ENCODE data around the gene ID3. TPM values are rescaled to one million over a fixed set of nuclear protein-coding genes. Genes with fewer than 3 reads are reported as not detected.
"Not testable (repeated sequence)": the region's sequence is repeated elsewhere in the genome, so short reads cannot be mapped to it uniquely, and the experiment has no call there.

The ID3 gene
- total RNA-seq, 1 donor from 2014 or later = 10.8 TPM

- intact Hi-C loops (cut with micrococcal nuclease) = no loop called here
Measured at GRCh38 chr1:23590058-23590783, 30.9 kb upstream of the ID3 start.

GRCh38 chr1:23589585-23589986 is 30.3 kb upstream of the ID3 start:
- intact Hi-C loops (cut with micrococcal nuclease) = no loop called here

GRCh38 chr1:23588749-23589548 is 29.6 kb upstream of the ID3 start:
- intact Hi-C loops (cut with micrococcal nuclease) = no loop called here

- intact Hi-C loops (cut with micrococcal nuclease) = loop anchor here (1.0 kb wide), 1 partner anchor 8 kb away; no protein-coding TSS in a partner anchor
Measured at GRCh38 chr1:23585321-23586022, 26.2 kb upstream of the ID3 start.

GRCh38 chr1:23583727-23584126 is 24.4 kb upstream of the ID3 start:
- intact Hi-C loops (cut with micrococcal nuclease) = not testable (repeated sequence)

GRCh38 chr1:23582820-23583219 is 23.5 kb upstream of the ID3 start:
- intact Hi-C loops (cut with micrococcal nuclease) = no loop called here

GRCh38 chr1:23581219-23581618 is 21.9 kb upstream of the ID3 start:
- intact Hi-C loops (cut with micrococcal nuclease) = no loop called here

- intact Hi-C loops (cut with micrococcal nuclease) = loop anchor here (2.0 kb wide), 1 partner anchor 34 kb away; no protein-coding TSS in a partner anchor
Measured at GRCh38 chr1:23578997-23579363, 19.7 kb upstream of the ID3 start.

- intact Hi-C loops (cut with micrococcal nuclease) = loop anchor here (2.0 kb wide), 1 partner anchor 34 kb away; no protein-coding TSS in a partner anchor
Measured at GRCh38 chr1:23578311-23578996, 19.2 kb upstream of the ID3 start.

- intact Hi-C loops (cut with micrococcal nuclease) = loop anchor here (1.0 to 2.0 kb wide), 5 partner anchors 9 to 35 kb away; partner anchors contain the start of gene ID3
Measured at GRCh38 chr1:23577056-23578004, 18.0 kb upstream of the ID3 start.

- intact Hi-C loops (cut with micrococcal nuclease) = loop anchor here (1.0 to 2.0 kb wide), 4 partner anchors 10 to 21 kb away; partner anchors contain the start of gene ID3
Measured at GRCh38 chr1:23576338-23577055, 17.2 kb upstream of the ID3 start.

- intact Hi-C loops (cut with micrococcal nuclease) = no loop called here
Measured at GRCh38 chr1:23575226-23575810, 16.0 kb upstream of the ID3 start.

GRCh38 chr1:23574265-23574754 is 15.0 kb upstream of the ID3 start:
- intact Hi-C loops (cut with micrococcal nuclease) = no loop called here

- intact Hi-C loops (cut with micrococcal nuclease) = no loop called here
Measured at GRCh38 chr1:23573574-23574182, 14.4 kb upstream of the ID3 start.

GRCh38 chr1:23571465-23571864 is 12.2 kb upstream of the ID3 start:
- intact Hi-C loops (cut with micrococcal nuclease) = no loop called here

GRCh38 chr1:23570001-23570691 is 10.8 kb upstream of the ID3 start:
- intact Hi-C loops (cut with micrococcal nuclease) = no loop called here

- intact Hi-C loops (cut with micrococcal nuclease) = no loop called here
Measured at GRCh38 chr1:23568608-23569383, 9.5 kb upstream of the ID3 start.
